H9 (cell line): ENCODE data around the gene TNRC6A. TPM values are rescaled to one million over a fixed set of nuclear protein-coding genes. Genes with fewer than 3 reads are reported as not detected.

Source experiments
- DNase-seq: peaks from one replicate; pipeline ENCODE4 v3.0.0-alpha.2; 2017
- H2AFZ ChIP-seq: one replicate; pipeline ENCODE4 v1.6.1; 2013; ENCODE audit warnings: mild to moderate bottlenecking, low read length, control low read depth, moderate library complexity
- H2AK5ac ChIP-seq: 2 replicates; pipeline ENCODE4 v1.6.1; 2013; ENCODE audit warnings: low read length, control low read depth, mixed read lengths; ENCODE audit not compliant: insufficient read length
- H2BK120ac ChIP-seq: one replicate; pipeline ENCODE4 v1.6.1; 2013; ENCODE audit warnings: low read depth, mild to moderate bottlenecking, low read length, control low read depth, inconsistent platforms; ENCODE audit not compliant: poor library complexity, severe bottlenecking
- H2BK12ac ChIP-seq: 2 replicates; pipeline ENCODE4 v1.6.1; 2013; ENCODE audit warnings: low read length, control low read depth, mixed read lengths, low read depth; ENCODE audit not compliant: insufficient read length
- H2BK15ac ChIP-seq: 2 replicates; pipeline ENCODE4 v1.6.1; 2013; ENCODE audit warnings: low read depth, low read length, control low read depth
- H2BK20ac ChIP-seq: one replicate; pipeline ENCODE4 v1.6.1; 2013; ENCODE audit warnings: low read depth, mild to moderate bottlenecking, low read length, control low read depth, inconsistent platforms; ENCODE audit not compliant: poor library complexity, severe bottlenecking
- H2BK5ac ChIP-seq: 2 replicates; pipeline ENCODE4 v1.6.1; 2013; ENCODE audit warnings: low read length, control low read depth, mixed read lengths; ENCODE audit not compliant: insufficient read length
- H3K14ac ChIP-seq: 2 replicates; pipeline ENCODE4 v1.6.1; 2013; ENCODE audit warnings: low read length, control low read depth; ENCODE audit not compliant: insufficient read depth
- H3K18ac ChIP-seq: 2 replicates; pipeline ENCODE4 v1.6.1; 2013; ENCODE audit warnings: low read depth, mild to moderate bottlenecking, mixed read lengths, low read length, control low read depth; ENCODE audit not compliant: insufficient read length
- H3K23ac ChIP-seq: 2 replicates; pipeline ENCODE4 v1.6.1; 2013; ENCODE audit warnings: low read length, control low read depth, mixed read lengths, low read depth; ENCODE audit not compliant: insufficient read length
- H3K23me2 ChIP-seq: 2 replicates; pipeline ENCODE4 v1.6.1; 2013; ENCODE audit warnings: low read depth, mild to moderate bottlenecking, mixed read lengths, low read length, control low read depth; ENCODE audit not compliant: insufficient read length, poor library complexity, severe bottlenecking
- H3K27ac ChIP-seq: 2 replicates; pipeline ENCODE4 v1.5.1; 2013; ENCODE audit warnings: low read length, control low read depth, mixed read lengths, low read depth; ENCODE audit not compliant: insufficient read length
- H3K27me3 ChIP-seq: 2 replicates; pipeline ENCODE4 v1.6.1; 2013; ENCODE audit warnings: low read length, control low read depth, inconsistent platforms; ENCODE audit not compliant: insufficient read depth
- H3K4ac ChIP-seq: 2 replicates; pipeline ENCODE4 v1.6.1; 2013; ENCODE audit warnings: low read depth, mild to moderate bottlenecking, control low read depth, inconsistent platforms, low read length, moderate library complexity
- H3K4me1 ChIP-seq: 2 replicates; pipeline ENCODE4 v1.6.1; 2013; ENCODE audit warnings: low read length, control low read depth, inconsistent platforms; ENCODE audit not compliant: insufficient read depth
- H3K4me2 ChIP-seq: 2 replicates; pipeline ENCODE4 v1.6.1; 2013; ENCODE audit warnings: low read length, control low read depth, mixed read lengths; ENCODE audit not compliant: insufficient read length, insufficient read depth
- H3K56ac ChIP-seq: 2 replicates; pipeline ENCODE4 v1.6.1; 2013; ENCODE audit warnings: low read depth, mild to moderate bottlenecking, mixed read lengths, low read length, control low read depth; ENCODE audit not compliant: insufficient read length
- H3K79me1 ChIP-seq: 2 replicates; pipeline ENCODE4 v1.6.1; 2013; ENCODE audit warnings: low read depth, mild to moderate bottlenecking, moderate library complexity, low read length, control low read depth, inconsistent platforms; ENCODE audit not compliant: insufficient read depth, poor library complexity, severe bottlenecking
- H3K79me2 ChIP-seq: 2 replicates; pipeline ENCODE4 v1.6.1; 2013; ENCODE audit warnings: low read length, control low read depth, inconsistent platforms; ENCODE audit not compliant: insufficient read depth
- H3K9ac ChIP-seq: 2 replicates; pipeline ENCODE4 v1.6.1; 2013; ENCODE audit warnings: low read length, control low read depth, mixed read lengths; ENCODE audit not compliant: insufficient read length; ENCODE audit errors: extremely low read depth
- H3K9me3 ChIP-seq: one replicate; pipeline ENCODE4 v1.6.1; 2013; ENCODE audit warnings: low read depth, low read length, inconsistent platforms; ENCODE audit not compliant: control insufficient read depth
- H3T11ph ChIP-seq: one replicate; pipeline ENCODE4 v1.6.1; 2013; ENCODE audit warnings: mild to moderate bottlenecking, low read length, control low read depth, inconsistent platforms
- H4K20me1 ChIP-seq: one replicate; pipeline ENCODE4 v1.6.1; 2013; ENCODE audit not compliant: control insufficient read depth, insufficient read length, insufficient read depth
- H4K5ac ChIP-seq: 2 replicates; pipeline ENCODE4 v1.6.1; 2013; ENCODE audit warnings: low read depth, mild to moderate bottlenecking, mixed read lengths, low read length, control low read depth; ENCODE audit not compliant: insufficient read length
- H4K8ac ChIP-seq: replicated peaks from 2 replicates; pipeline ENCODE4 v1.6.1; 2013; ENCODE audit warnings: low read length, control low read depth, mixed read lengths, low read depth; ENCODE audit not compliant: insufficient read length
- H4K91ac ChIP-seq: 2 replicates; pipeline ENCODE4 v1.6.1; 2013; ENCODE audit warnings: low read depth, mild to moderate bottlenecking, moderate library complexity, mixed read lengths, low read length, control low read depth; ENCODE audit not compliant: insufficient read length
- H3K27ac Mint-ChIP-seq, 3 experiments: 2 replicates in 2 of 3; 3 replicates in 1 of 3; pipeline ENCODE4 v1.8.0; 2020 to 2021; ENCODE audit warnings: mixed read lengths in 3 of 3, mild to moderate bottlenecking in 1 of 3, moderate library complexity in 1 of 3
- H3K27me3 Mint-ChIP-seq: 2 replicates; pipeline ENCODE4 v1.8.0; 2021; ENCODE audit warnings: low read depth, mild to moderate bottlenecking, moderate library complexity, mixed read lengths
- H3K36me3 Mint-ChIP-seq, 3 experiments: 2 replicates in 2 of 3; 3 replicates in 1 of 3; pipeline ENCODE4 v1.8.0; 2020 to 2021; ENCODE audit warnings: low read depth in 3 of 3, mixed read lengths in 3 of 3; ENCODE audit not compliant: insufficient read depth in 1 of 3
- H3K4me1 Mint-ChIP-seq, 2 experiments: 2 replicates each; pipeline ENCODE4 v1.8.0; 2020; ENCODE audit warnings: mixed read lengths in 2 of 2
- H3K4me3 Mint-ChIP-seq, 2 experiments: 2 replicates in 1 of 2; 3 replicates in 1 of 2; pipeline ENCODE4 v1.8.0; 2020 to 2021; ENCODE audit warnings: mild to moderate bottlenecking in 2 of 2, mixed read lengths in 2 of 2, moderate library complexity in 1 of 2
- H3K9me3 Mint-ChIP-seq, 2 experiments: 2 replicates in 1 of 2; 3 replicates in 1 of 2; pipeline ENCODE4 v1.8.0; 2020; ENCODE audit warnings: mild to moderate bottlenecking in 2 of 2, mixed read lengths in 2 of 2, moderate library complexity in 1 of 2
- WGBS: extraction: QIAGEN DNeasy Blood & Tissue Kit; methylation state at CpG from one replicate; pipeline ENCODE4 v1.1.7; 2013; ENCODE audit warnings: missing lambda C conversion rate, low lambda C conversion rate, mixed read lengths; ENCODE audit not compliant: insufficient read length; ENCODE audit errors: extremely low coverage; 5-methylcytosine and 5-hydroxymethylcytosine counted together
- total RNA-seq: library from RNA; stranded (reverse); gene quantifications from 2 replicates; pipeline ENCODE4 v1.2.1, GENCODE V29; 2021
- TF ChIP-seq, protein P1 (sequence below): fragments of 200-600 bp; sonication (generic); conservative IDR thresholded peaks from 3 replicates; pipeline ENCODE4 v1.8.0; 2021; ENCODE audit warnings: antibody characterized with exemption, mild to moderate bottlenecking

Gene TNRC6A
- total RNA-seq, 1 experiment from 2014 or later: 114 TPM

DNA sequence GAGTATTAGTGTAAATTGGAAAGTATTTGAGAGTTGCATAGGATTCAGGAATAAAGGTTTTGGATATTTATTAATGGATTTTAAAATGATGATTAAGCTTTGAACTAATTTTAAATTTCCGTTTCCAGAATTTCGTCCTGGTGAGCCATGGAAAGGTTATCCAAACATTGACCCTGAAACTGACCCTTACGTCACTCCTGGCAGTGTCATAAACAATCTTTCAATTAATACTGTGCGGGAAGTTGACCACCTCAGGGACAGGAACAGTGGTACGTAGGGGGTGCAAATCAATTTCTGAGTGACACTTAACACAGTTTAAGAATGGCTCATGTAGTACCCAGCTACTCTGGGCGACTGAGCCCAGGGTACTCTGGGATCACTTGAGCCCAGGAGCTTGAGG lies 87.2 kb downstream of the TNRC6A start:
- H3K23ac ChIP-seq: no peak overlapping the region
- H4K20me1 ChIP-seq: peaks cover under 1% of the 10 kb centered on the region
- no peak overlapping the region; a peak in 1 of 7 replicates for H3K27ac Mint-ChIP-seq
- H3K4me1 ChIP-seq: no peaks in the 10 kb centered on the region
- no peak overlapping the region for H3K4me3 Mint-ChIP-seq
- H3K9me3 ChIP-seq: no peaks in the 10 kb centered on the region
- no peak overlapping the region for H3K9ac ChIP-seq
- H3K56ac ChIP-seq: no peak overlapping the region
- H2BK12ac ChIP-seq: no peak overlapping the region
- no peak overlapping the region for H4K5ac ChIP-seq
- H3K27ac ChIP-seq: no peak overlapping the region
- H3K27me3 Mint-ChIP-seq: no peaks in the 10 kb centered on the region; the same call in 1 of the 2 replicates
- no peak for DNase-seq
- no peaks in the 10 kb centered on the region for H3K23me2 ChIP-seq
- H3K9me3 Mint-ChIP-seq: no peaks in the 10 kb centered on the region
- H3K79me2 ChIP-seq: no peaks in the 10 kb centered on the region
- H2BK15ac ChIP-seq: no peak overlapping the region
- H3T11ph ChIP-seq: no peak overlapping the region
- H3K4me2 ChIP-seq: no peak overlapping the region
- H2BK5ac ChIP-seq: no peak overlapping the region
- H3K18ac ChIP-seq: no peak overlapping the region
- no peak overlapping the region for H3K4ac ChIP-seq
- TF ChIP-seq, protein P1, sequence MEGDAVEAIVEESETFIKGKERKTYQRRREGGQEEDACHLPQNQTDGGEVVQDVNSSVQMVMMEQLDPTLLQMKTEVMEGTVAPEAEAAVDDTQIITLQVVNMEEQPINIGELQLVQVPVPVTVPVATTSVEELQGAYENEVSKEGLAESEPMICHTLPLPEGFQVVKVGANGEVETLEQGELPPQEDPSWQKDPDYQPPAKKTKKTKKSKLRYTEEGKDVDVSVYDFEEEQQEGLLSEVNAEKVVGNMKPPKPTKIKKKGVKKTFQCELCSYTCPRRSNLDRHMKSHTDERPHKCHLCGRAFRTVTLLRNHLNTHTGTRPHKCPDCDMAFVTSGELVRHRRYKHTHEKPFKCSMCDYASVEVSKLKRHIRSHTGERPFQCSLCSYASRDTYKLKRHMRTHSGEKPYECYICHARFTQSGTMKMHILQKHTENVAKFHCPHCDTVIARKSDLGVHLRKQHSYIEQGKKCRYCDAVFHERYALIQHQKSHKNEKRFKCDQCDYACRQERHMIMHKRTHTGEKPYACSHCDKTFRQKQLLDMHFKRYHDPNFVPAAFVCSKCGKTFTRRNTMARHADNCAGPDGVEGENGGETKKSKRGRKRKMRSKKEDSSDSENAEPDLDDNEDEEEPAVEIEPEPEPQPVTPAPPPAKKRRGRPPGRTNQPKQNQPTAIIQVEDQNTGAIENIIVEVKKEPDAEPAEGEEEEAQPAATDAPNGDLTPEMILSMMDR: no peak
- no peak overlapping the region for H3K14ac ChIP-seq
- H2BK20ac ChIP-seq: no peak overlapping the region
- no peaks in the 10 kb centered on the region for H3K4me1 Mint-ChIP-seq
- no peak overlapping the region for H4K91ac ChIP-seq
- H3K36me3 Mint-ChIP-seq: peaks cover 53 to 90% (median 87%) of the 10 kb centered on the region in 3 experiments; a peak in 6 of 7 replicates
- H2BK120ac ChIP-seq: no peak overlapping the region
- H2AK5ac ChIP-seq: no peak overlapping the region
- H4K8ac ChIP-seq: no peak overlapping the region
- H2AFZ ChIP-seq: no peak overlapping the region
- WGBS: 100% methylated on average over 1 of the region's 6 CpGs
- H3K79me1 ChIP-seq: no peaks in the 10 kb centered on the region
- H3K27me3 ChIP-seq: no peaks in the 10 kb centered on the region
